Rectal smooth muscle tissue (tissue), 1 donor: ENCODE measurements around the gene CPED1.
"Not testable (repeated sequence)": the region's sequence is repeated elsewhere in the genome, so short reads cannot be mapped to it uniquely, and the experiment has no call there.

Experiments
- H3K27ac ChIP-seq: one replicate; pipeline ENCODE4 v1.7.0; 2013; ENCODE audit warnings: low read depth, low read length, inconsistent platforms
- H3K27me3 ChIP-seq: one replicate; pipeline ENCODE4 v1.7.0; 2013; ENCODE audit warnings: low read length; ENCODE audit not compliant: control insufficient read depth, insufficient read depth
- H3K36me3 ChIP-seq: one replicate; pipeline ENCODE4 v1.7.0; 2013; ENCODE audit warnings: low read length; ENCODE audit not compliant: control insufficient read depth, insufficient read depth
- H3K4me1 ChIP-seq: one replicate; pipeline ENCODE4 v1.7.0; 2013; ENCODE audit warnings: low read length; ENCODE audit not compliant: control insufficient read depth, insufficient read depth
- H3K4me3 ChIP-seq: one replicate; pipeline ENCODE4 v1.7.0; 2013; ENCODE audit warnings: low read length
- H3K9ac ChIP-seq: one replicate; pipeline ENCODE4 v1.7.0; 2013; ENCODE audit warnings: low read length

Gene CPED1

GRCh38 chr7:121043314-121044234, 55.1 kb downstream of the CPED1 start:
- Histone ChIP-seq H3K27me3 (no peaks in the 10 kb centered on the region), H3K4me1 (no peaks in the 10 kb centered on the region), H3K4me3 (no peak overlapping the region), H3K27ac (no peak overlapping the region), H3K9ac (no peak overlapping the region), H3K36me3 (peaks cover 2% of the 10 kb centered on the region)

GRCh38 chr7:121045090-121045489, 56.6 kb downstream of the CPED1 start:
- H3K36me3 ChIP-seq = peaks cover 2% of the 10 kb centered on the region
- H3K4me3 ChIP-seq = no peak overlapping the region
- H3K27me3 ChIP-seq = no peaks in the 10 kb centered on the region
- no peaks in the 10 kb centered on the region for H3K4me1 ChIP-seq
- H3K9ac ChIP-seq = no peak overlapping the region
- no peak overlapping the region for H3K27ac ChIP-seq

DNA sequence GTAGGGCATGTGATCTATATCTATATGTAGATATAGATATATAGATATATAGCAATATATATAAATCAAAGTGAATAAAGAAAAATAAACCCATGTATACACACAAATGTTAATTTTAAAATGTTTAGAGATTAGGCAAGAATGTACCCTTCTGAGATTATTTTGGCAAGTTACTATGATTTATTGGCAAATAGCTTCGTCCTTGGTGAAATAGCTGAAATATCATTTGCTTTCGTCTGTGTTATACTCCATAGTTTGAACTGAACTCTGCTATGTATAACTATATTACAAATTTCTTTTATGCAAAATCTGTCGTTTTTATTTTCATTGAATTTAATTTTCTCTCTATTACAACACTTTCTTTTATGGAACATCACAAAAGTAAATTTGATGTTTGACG, 57.5 kb downstream of the CPED1 start:
- H3K27me3 ChIP-seq = no peaks in the 10 kb centered on the region
- H3K9ac ChIP-seq = no peak overlapping the region
- H3K4me1 ChIP-seq = no peaks in the 10 kb centered on the region
- peaks cover 2% of the 10 kb centered on the region for H3K36me3 ChIP-seq
- H3K4me3 ChIP-seq = no peak overlapping the region
- no peak overlapping the region for H3K27ac ChIP-seq

DNA sequence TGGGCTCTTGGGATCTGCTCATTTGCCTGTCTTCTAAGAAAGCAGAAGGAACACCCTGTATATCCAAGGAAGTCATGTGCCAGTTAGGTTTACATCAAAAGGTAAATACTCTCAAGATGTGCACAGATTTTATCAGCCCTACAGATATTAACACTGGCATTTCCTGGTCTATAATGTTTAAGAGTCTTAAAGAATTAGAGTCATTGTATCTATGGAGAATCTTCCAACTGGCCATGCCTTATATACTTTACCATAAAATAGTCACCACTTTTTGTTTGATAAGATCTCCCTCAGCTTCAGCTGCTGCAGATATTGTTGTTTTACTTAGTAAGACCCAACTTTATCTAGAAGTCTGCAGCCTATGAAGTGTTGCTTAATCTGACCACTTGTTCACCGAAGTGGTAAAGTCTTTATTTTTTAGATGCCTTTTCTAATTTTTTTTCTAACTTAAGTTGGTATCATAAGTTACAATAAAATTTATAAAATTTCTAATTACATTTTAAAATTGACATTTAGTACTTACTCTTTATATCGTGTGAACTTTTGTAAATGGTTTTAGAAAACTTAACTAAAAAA, 58.5 kb downstream of the CPED1 start:
- Histone ChIP-seq H3K36me3 (peaks cover 2% of the 10 kb centered on the region), H3K4me1 (no peaks in the 10 kb centered on the region), H3K27ac (no peak overlapping the region), H3K4me3 (no peak overlapping the region), H3K27me3 (no peaks in the 10 kb centered on the region), H3K9ac (no peak overlapping the region)

GRCh38 chr7:121048195-121048594, 59.7 kb downstream of the CPED1 start:
- no peaks in the 10 kb centered on the region for H3K4me1 ChIP-seq
- peaks cover 2% of the 10 kb centered on the region for H3K36me3 ChIP-seq
- no peaks in the 10 kb centered on the region for H3K27me3 ChIP-seq
- H3K27ac ChIP-seq = no peak overlapping the region
- H3K9ac ChIP-seq = no peak overlapping the region
- H3K4me3 ChIP-seq = no peak overlapping the region

- Histone ChIP-seq H3K4me1 (no peaks in the 10 kb centered on the region), H3K36me3 (peaks cover 2% of the 10 kb centered on the region), H3K27me3 (no peaks in the 10 kb centered on the region)
These were observed 60.7 kb downstream of the CPED1 start for GRCh38 chr7:121049028-121049791.

GRCh38 chr7:121049897-121050296, 61.4 kb downstream of the CPED1 start:
- Histone ChIP-seq H3K9ac (no peak overlapping the region), H3K27ac (no peak overlapping the region), H3K4me3 (no peak overlapping the region), H3K36me3 (peaks cover 2% of the 10 kb centered on the region), H3K4me1 (no peaks in the 10 kb centered on the region), H3K27me3 (no peaks in the 10 kb centered on the region)

More at GRCh38 chr7:121049028-121049791, 60.7 kb downstream of the CPED1 start:
- Histone ChIP-seq H3K27ac (no peak overlapping the region), H3K9ac (no peak overlapping the region), H3K4me3 (no peak overlapping the region)

GRCh38 chr7:121053219-121053618, 64.7 kb downstream of the CPED1 start:
- Histone ChIP-seq H3K27me3 (no peaks in the 10 kb centered on the region), H3K9ac (no peak overlapping the region)

GRCh38 chr7:121054925-121055324, 66.4 kb downstream of the CPED1 start:
- Histone ChIP-seq H3K27ac (no peak overlapping the region), H3K4me1 (no peaks in the 10 kb centered on the region), H3K36me3 (no peaks in the 10 kb centered on the region), H3K9ac (no peak overlapping the region), H3K4me3 (no peak overlapping the region), H3K27me3 (no peaks in the 10 kb centered on the region)

More at GRCh38 chr7:121053219-121053618, 64.7 kb downstream of the CPED1 start:
- Histone ChIP-seq H3K4me1 (no peaks in the 10 kb centered on the region), H3K4me3 (no peak overlapping the region), H3K27ac (no peak overlapping the region), H3K36me3 (peaks cover 1% of the 10 kb centered on the region)

GRCh38 chr7:121057878-121058277, 69.4 kb downstream of the CPED1 start:
- Histone ChIP-seq H3K4me1 (no peaks in the 10 kb centered on the region), H3K27me3 (no peaks in the 10 kb centered on the region), H3K4me3 (no peak overlapping the region), H3K27ac (no peak overlapping the region), H3K9ac (no peak overlapping the region), H3K36me3 (no peaks in the 10 kb centered on the region)

DNA sequence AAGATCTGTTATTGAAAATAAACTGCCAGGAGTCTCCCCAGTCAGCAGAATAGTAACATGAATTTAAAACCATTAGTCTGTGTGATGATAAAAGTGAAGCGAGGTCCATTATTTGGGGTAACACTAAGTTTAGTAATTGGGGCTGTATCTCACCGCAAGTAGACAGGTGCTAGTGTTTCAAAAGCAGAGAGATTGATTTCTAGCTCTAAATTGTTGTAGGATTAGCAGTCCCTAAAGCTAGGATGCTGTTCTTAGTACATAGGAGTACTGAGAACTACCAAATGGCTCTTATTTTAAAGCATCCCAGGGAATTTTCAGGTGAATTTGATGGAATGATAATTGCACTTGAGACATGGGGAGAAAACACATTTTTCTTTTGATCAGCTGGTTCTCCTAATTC, 70.5 kb downstream of the CPED1 start:
- no peaks in the 10 kb centered on the region for H3K4me1 ChIP-seq
- H3K36me3 ChIP-seq = no peaks in the 10 kb centered on the region
- no peak overlapping the region for H3K27ac ChIP-seq
- no peaks in the 10 kb centered on the region for H3K27me3 ChIP-seq
- H3K4me3 ChIP-seq = no peak overlapping the region
- no peak overlapping the region for H3K9ac ChIP-seq

DNA sequence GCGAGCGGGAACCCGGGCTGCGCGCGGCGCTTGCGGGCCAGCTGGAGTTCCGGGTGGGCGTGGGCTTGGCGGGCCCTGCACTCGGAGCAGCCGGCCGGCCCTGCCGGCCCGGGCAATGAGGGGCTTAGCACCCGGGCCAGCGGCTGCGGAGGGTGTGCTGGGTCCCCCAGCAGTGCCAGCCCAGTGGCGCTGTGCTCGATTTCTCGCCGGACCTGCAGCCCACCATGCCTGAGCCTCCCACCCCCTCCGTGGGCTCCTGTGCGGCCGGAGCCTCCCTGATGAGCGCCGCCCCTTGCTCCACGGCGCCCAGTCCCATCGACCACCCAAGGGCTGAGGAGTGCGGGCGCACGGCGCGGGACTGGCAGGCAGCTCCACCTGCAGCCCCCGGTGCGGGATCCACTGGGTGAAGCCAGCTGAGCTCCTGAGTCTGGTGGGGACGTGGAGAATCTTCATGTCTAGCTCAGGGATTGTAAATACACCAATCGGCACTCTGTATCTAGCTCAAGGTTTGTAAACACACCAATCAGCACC, 71.5 kb downstream of the CPED1 start:
- H3K9ac ChIP-seq, H3K27ac ChIP-seq, H3K4me1 ChIP-seq, H3K27me3 ChIP-seq, H3K36me3 ChIP-seq, H3K4me3 ChIP-seq: not testable (repeated sequence)
